Measurements from ENCODE around the gene OR2G3.

The OR2G3 gene

GRCh38 chr1:247605286-247605685, at the start of gene OR2G3:
Gene OR2G3 (plus strand): TSS chr1:247605586. CDS start chr1:247605586, 0 bp downstream.
- DNase-seq, result no peak

DNA sequence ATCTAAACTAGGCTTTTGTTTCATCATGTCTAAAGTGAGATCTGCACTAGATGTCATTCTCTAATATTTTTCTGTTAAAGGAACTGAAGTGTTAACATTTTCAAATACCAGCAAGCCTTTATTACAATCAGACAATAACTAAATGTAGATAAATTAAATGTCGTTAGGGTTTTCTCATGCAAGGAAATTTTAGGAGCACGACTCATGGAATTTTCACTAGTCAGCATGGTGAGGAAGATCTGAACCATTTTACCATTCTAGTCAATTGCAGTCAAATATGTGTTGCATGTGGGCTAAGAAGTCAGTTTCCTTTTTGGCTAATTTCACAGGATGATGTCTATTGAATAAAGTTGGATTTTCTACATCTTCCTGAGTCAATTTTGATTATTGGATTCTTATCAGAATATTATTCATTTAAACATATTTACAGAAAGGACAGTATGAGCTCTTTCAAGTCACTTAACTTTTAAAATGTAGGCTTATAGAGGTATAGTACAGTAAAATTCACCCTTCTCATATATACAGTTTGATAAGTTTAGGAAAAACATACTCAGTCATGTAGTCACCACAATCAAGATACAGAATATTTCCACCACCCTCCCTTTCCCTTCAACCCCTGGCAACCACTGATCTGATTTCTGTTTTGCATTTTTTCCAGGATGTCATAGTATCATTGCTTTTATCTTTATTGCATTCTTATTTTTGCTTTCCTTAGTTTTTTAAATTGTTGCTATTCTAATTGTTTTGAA, 47.3 kb upstream of the OR2G3 start:
- no peak for DNase-seq

GRCh38 chr1:247561711-247562110, 43.7 kb upstream of the OR2G3 start:
- DNase-seq, result no peak

GRCh38 chr1:247562198-247562597, 43.2 kb upstream of the OR2G3 start:
- DNase-seq, result no peak

- no peak for DNase-seq
Measured at GRCh38 chr1:247574236-247574635, 31.1 kb upstream of the OR2G3 start.

GRCh38 chr1:247574664-247575063, 30.7 kb upstream of the OR2G3 start:
- no peak for DNase-seq

DNA sequence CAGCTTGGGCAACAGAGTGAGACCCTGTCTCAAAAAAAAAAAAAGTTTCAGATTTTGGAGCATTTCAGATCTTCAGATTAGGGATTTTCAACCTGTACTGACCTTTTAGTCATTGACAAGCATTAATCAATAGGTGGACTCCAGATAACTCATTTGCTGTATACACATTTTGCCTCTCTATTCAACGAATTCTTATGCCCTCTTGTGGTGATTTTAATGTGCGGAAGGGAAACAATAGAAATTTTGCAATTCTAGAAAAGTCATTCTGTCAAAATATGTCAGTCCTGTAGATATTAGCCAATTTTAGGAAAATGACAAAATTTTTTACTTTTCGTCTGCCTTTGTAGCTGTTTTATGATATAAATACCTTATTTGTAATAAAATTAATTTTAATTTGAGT, 28.9 kb upstream of the OR2G3 start:
- no peak for DNase-seq

- DNase-seq, result no peak
Measured at GRCh38 chr1:247578946-247579460, 26.4 kb upstream of the OR2G3 start.

DNA sequence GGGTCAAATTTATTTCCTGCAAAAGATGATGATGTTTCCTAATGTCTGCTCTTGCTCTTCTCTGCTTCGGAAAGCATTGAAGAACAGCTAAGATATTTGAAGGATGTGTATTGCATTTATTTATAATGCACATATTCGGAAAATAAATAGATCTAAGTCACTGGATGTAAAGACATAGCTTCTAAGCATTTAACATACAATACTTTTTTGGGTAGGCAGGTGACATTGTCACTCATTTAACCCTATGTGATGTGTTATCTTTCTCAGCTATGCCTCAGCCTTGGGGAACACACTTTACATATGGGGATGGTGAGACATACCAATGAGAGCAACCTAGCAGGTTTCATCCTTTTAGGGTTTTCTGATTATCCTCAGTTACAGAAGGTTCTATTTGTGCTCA, 17.3 kb upstream of the OR2G3 start, which contains the start of gene OR2G2:
OR2G2 (plus strand) TSS at position 301 of the 400 bp plus-strand sequence; CDS start at position 301, 0 bp downstream.
- DNase-seq, result no peak

GRCh38 chr1:247613405-247613804, 8.0 kb downstream of the OR2G3 start:
- DNase-seq, result no peak

- DNase-seq, result no peak
Measured at GRCh38 chr1:247614625-247615024, 9.2 kb downstream of the OR2G3 start.

DNA sequence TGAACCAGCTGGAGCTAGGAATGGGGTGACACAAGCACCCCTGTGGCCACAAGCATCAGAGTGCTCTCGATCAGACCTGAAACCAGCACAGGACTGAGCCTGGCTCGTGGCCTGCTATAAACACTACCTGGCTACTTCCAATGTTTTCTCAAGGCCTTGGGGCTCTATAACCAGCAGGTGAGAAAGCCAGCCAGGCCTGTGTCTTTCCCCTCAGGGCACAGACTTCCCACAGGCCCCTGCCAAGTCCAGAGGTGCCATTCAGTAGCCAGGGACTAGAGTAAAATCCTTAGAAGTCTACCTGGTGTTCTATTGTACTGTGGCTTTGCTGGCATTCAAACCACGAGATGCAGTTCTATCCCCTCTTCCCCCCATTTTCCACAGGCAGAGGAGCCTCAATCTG, 22.6 kb downstream of the OR2G3 start:
- no peak for DNase-seq

GRCh38 chr1:247638011-247638410, 32.6 kb downstream of the OR2G3 start:
- no peak for DNase-seq

DNA sequence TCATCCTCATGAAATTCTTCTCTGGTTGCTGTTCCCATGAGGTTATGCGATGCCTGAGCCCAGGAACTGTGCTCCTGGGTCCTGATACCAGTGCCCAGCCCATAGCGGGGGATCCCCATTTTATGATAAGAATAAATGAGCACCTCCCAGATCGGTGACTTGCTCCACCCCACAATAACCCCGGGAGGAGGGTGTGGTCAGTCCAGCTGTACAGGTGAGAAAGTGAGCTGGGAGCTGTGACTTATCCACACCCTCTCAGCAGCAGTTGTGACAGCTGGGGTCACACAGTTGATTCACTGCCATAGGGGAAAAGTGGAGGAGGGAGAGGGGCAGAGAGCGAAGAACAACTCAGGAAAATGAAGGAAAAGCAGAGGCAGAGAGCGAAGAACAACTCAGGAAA, 33.4 kb downstream of the OR2G3 start:
- no peak for DNase-seq

DNA sequence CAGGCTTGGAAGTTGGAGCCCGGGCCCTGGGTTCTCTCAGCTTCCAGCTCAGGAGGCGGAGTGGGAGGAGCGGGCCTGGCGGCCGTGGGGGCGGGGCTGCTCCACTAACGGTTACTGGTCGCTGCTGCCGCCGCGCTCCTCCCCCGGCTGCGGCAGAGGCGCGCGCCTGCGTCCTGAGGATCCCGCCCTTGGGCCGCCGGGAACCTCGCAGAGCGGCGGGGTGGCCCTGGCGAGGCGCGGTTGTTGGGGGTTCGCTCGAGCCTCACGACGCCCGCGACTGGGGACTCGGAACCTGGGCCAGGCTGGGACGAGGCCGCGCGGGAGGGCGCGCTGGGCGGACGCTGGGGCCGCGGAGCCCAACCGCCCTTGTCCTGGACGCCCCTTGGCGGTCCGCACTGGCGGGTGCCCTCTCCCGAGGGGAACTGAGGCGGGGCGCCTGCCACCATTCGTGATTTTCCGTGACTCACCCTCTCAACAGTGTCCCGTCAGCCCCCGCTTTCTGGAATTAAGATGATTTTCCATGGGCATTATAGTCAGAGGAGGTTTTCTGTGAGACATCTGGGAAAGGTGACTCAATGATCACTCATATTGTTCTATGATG, 34.1 kb downstream of the OR2G3 start:
- DNase-seq, result no peak

DNA sequence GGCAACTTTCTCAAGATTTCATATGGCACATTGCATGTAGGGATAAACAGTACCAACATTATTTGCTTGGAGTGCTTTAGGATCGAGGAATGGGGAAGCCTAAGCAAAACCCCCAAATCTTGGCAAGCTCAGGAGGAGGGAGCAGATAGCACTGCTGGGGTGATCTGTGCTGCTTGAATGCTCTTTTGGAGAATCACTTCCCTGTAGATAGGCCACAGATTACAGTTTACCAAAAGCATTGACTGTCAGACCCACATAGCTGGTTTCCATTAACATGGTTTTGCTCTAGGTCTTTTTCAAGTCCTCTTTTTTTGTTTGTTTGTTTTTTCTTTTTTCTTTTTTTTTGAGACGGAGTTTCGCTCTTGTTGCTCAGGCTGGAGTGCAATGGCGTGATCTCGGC, 37.4 kb downstream of the OR2G3 start:
- DNase-seq, result no peak

DNA sequence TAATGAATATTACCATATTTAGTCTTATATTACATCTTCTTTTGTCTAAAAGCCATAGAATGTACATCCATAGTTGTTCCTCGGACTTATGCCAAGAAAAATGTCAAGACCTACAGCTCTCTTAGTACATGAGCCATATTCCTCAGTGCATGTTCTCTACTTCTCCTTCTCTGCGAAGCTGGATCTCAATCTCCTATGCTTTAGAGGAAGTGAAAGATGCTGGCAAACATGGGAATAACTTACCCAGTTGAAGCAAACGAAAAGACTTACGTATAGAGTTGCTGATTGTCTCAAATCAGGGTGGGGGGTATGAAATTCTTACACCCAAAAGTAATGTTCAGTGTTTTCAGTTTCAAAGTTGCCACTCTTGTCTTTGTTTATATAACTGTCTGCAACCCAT, 41.5 kb downstream of the OR2G3 start:
- no peak for DNase-seq

DNA sequence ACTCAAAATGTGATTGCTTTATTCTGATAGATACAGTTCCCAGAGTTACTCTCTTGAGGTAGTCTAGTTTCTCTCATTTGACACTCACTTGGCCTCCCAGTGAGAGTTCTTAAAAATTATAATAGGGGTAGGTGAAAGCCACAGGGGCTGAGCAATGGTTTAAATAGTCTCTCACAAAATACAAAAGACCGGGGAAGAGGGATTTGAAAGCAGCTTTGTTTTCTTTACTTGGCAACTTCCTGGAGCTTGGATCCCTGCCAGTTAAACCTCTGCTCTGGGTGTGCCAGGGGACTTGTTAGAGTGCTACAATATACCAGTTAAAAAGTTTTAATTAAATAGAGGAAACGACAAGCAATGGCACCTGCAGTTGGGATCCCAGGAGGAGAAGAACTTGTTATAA, 42.5 kb downstream of the OR2G3 start:
- DNase-seq, result no peak

DNA sequence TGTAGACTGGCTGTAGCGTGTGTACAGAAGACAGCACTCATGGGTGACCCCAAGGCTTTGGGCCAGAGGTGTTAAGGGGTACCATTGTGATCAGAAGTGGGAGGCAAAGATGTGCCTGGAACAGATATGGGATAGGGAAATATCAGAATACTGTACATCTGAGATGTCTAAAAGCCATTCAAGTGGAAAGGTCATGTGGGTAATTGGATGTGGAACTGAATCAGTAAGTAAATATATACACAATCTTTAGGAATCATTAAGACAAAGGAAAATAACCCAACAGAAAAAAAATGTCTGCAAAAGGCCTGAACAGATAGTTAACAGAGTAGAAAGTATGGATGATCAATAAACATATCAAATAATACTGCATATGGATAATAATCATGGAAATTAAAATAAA, 47.7 kb downstream of the OR2G3 start:
- no peak for DNase-seq
